Parathyroid adenoma (tissue), 2 donors: ENCODE measurements around the gene CCDC28B.
A peak's percentile ranks its signal among the peaks of the same experiment; 100 is the strongest.

Source experiments
- H2AFZ ChIP-seq: fragments of 300-600 bp; sonication (generic); one replicate; pipeline ENCODE4 v1.7.0; 2017; ENCODE audit warnings: antibody characterized with exemption, mild to moderate bottlenecking
- H3K27ac ChIP-seq: fragments of 300-600 bp; sonication (generic); one replicate; pipeline ENCODE4 v1.7.0; 2017
- H3K27me3 ChIP-seq: fragments of 300-600 bp; sonication (generic); one replicate; pipeline ENCODE4 v1.7.0; 2017; ENCODE audit warnings: low read length; ENCODE audit not compliant: control insufficient read depth, insufficient read depth
- H3K36me3 ChIP-seq: fragments of 300-600 bp; sonication (generic); one replicate; pipeline ENCODE4 v1.7.0; 2017; ENCODE audit warnings: low read length; ENCODE audit not compliant: control insufficient read depth, insufficient read depth
- H3K4me1 ChIP-seq: fragments of 300-600 bp; sonication (generic); one replicate; pipeline ENCODE4 v1.7.0; 2017; ENCODE audit warnings: control low read depth
- H3K4me2 ChIP-seq: fragments of 300-600 bp; sonication (generic); one replicate; pipeline ENCODE4 v1.7.0; 2017; ENCODE audit warnings: low read length
- H3K4me3 ChIP-seq: fragments of 300-600 bp; sonication (generic); one replicate; pipeline ENCODE4 v1.7.0; 2017; ENCODE audit warnings: low read depth, low read length
- H3K79me2 ChIP-seq: fragments of 300-600 bp; sonication (generic); one replicate; pipeline ENCODE4 v1.7.0; 2017; ENCODE audit warnings: control low read depth
- H3K9ac ChIP-seq: fragments of 300-600 bp; sonication (generic); one replicate; pipeline ENCODE4 v1.7.0; 2017; ENCODE audit warnings: mild to moderate bottlenecking
- H3K9me3 ChIP-seq: fragments of 300-600 bp; sonication (generic); one replicate; pipeline ENCODE4 v1.7.0; 2017; ENCODE audit warnings: low read length; ENCODE audit not compliant: control insufficient read depth
- CTCF ChIP-seq: fragments of 300-600 bp; sonication (generic); IDR thresholded peaks from one replicate; pipeline ENCODE4 v1.7.0; 2017; ENCODE audit warnings: antibody characterized with exemption, mild to moderate bottlenecking
- donor health status: primary hyperparathyroidism.

The CCDC28B gene

GRCh38 chr1:32240140-32240951 is 40.0 kb downstream of the CCDC28B start:
- Histone ChIP-seq H3K27ac (peak overlapping the region; percentile 60), H3K4me3 (peak overlapping the region; percentile 58), H2AFZ (peak overlapping the region; percentile 80), H3K9ac (no peak overlapping the region), H3K4me1 (no peaks in the 10 kb centered on the region), H3K79me2 (no peaks in the 10 kb centered on the region), H3K9me3 (no peaks in the 10 kb centered on the region), H3K4me2 (peak overlapping the region; percentile 92), H3K36me3 (no peaks in the 10 kb centered on the region), H3K27me3 (no peaks in the 10 kb centered on the region)
- peak; percentile 16 for TF ChIP-seq CTCF

- Histone ChIP-seq H3K4me1 (no peaks in the 10 kb centered on the region), H3K9me3 (no peaks in the 10 kb centered on the region), H2AFZ (peak overlapping the region; percentile 80), H3K27ac (peak overlapping the region; percentile 60), H3K27me3 (no peaks in the 10 kb centered on the region), H3K36me3 (no peaks in the 10 kb centered on the region), H3K4me3 (peak overlapping the region; percentile 58), H3K4me2 (peak overlapping the region; percentile 92), H3K9ac (no peak overlapping the region), H3K79me2 (no peaks in the 10 kb centered on the region)
- no peak for TF ChIP-seq CTCF
These were observed 40.8 kb downstream of the CCDC28B start for GRCh38 chr1:32241001-32241763.

GRCh38 chr1:32242341-32242851 is 42.0 kb downstream of the CCDC28B start:
- no peak overlapping the region for H3K9ac ChIP-seq
- H3K9me3 ChIP-seq, result no peaks in the 10 kb centered on the region
- H3K4me3 ChIP-seq, result no peak overlapping the region
- H3K79me2 ChIP-seq, result no peaks in the 10 kb centered on the region
- H2AFZ ChIP-seq, result no peak overlapping the region
- H3K36me3 ChIP-seq, result no peaks in the 10 kb centered on the region
- H3K27me3 ChIP-seq, result no peaks in the 10 kb centered on the region
- no peak overlapping the region for H3K4me2 ChIP-seq
- TF ChIP-seq CTCF, result no peak
- no peak overlapping the region for H3K27ac ChIP-seq
- H3K4me1 ChIP-seq, result no peaks in the 10 kb centered on the region

- H3K36me3 ChIP-seq, result no peaks in the 10 kb centered on the region
- peaks cover 2% of the 10 kb centered on the region for H3K4me1 ChIP-seq
- peak within 1 kb of the TSS; percentile 5 for H3K4me3 ChIP-seq
- TF ChIP-seq CTCF, result no peak
- peak within 1 kb of the TSS; percentile 64 for H2AFZ ChIP-seq
- peak within 1 kb of the TSS; percentile 60 for H3K27ac ChIP-seq
- H3K4me2 ChIP-seq, result no peak within 1 kb of the TSS
- no peaks in the 10 kb centered on the region for H3K9me3 ChIP-seq
- no peak within 1 kb of the TSS for H3K9ac ChIP-seq
- H3K79me2 ChIP-seq, result no peaks in the 10 kb centered on the region
- no peaks in the 10 kb centered on the region for H3K27me3 ChIP-seq
These were observed 46.5 kb downstream of the CCDC28B start, which contains the start of gene FAM167B for GRCh38 chr1:32246888-32247273. Gene FAM167B (plus strand): TSS chr1:32247222. CDS start chr1:32247422, 200 bp downstream.
